Measurements from ENCODE around the gene FCGR1A.
"Not testable (repeated sequence)": the region's sequence is repeated elsewhere in the genome, so short reads cannot be mapped to it uniquely, and the experiment has no call there.

Gene FCGR1A

DNA sequence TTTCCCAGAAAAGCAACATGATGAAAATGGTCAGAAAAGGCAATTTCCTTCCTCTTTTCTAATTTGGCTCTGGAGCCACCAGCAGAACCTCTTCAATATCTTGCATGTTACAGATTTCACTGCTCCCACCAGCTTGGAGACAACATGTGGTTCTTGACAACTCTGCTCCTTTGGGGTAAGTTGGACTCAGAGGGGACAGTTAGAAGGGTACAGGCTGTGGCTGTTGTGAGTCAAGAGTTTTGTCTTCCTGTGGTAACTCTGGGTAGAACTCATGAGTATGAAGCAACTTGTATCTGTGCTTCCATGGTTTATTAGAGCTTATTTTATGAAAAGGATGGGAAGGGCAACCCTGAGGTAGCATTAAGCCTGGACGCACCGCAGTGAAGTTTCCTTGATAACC, at the start of gene FCGR1A:
Gene FCGR1A (plus strand): TSS at position 95 of the 400 bp plus-strand sequence. CDS start 50 bp downstream, at position 145.
- not testable (repeated sequence) for DNase-seq (ENCODE audit: low spot score)

DNA sequence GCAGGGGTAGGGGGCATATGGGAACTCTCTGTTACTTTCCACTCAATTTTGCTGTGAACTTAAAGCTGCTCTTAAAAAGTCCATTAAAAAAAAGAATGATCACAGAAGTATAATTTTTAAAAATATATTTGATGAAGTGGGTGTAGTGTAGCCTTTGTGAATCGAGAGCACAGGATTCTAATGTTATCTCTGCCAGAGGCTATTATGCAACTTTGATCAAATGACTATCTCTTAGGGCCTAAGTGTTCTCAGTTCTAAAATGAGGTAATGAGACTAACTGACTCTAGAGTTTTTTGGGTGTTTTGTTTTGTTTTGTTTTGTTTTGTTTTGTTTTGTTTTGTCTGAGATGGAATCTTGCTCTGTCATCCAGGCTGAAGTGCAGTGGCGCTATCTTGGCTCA, 49.7 kb upstream of the FCGR1A start:
- DNase-seq (ENCODE audit: low spot score): not testable (repeated sequence)

DNA sequence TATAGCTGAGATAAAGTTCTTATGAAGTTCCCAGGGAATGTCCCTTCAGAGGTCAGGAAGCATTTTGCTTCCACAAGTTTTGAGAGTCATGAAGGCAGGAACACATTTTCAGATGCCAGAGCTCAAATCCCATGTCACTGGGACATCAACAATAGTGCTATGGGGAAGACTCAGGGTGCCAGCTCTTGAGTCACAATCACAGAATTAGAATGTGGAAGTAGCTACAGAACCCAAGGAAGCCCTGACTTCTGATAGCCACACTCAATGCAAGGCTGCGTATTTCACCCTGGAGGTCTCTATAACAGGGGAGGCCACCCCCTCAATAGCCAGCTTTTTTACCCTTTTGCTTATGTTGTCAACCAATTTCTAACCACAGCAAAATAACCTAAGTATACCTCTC, 47.8 kb upstream of the FCGR1A start:
- DNase-seq (ENCODE audit: low spot score): not testable (repeated sequence)

DNA sequence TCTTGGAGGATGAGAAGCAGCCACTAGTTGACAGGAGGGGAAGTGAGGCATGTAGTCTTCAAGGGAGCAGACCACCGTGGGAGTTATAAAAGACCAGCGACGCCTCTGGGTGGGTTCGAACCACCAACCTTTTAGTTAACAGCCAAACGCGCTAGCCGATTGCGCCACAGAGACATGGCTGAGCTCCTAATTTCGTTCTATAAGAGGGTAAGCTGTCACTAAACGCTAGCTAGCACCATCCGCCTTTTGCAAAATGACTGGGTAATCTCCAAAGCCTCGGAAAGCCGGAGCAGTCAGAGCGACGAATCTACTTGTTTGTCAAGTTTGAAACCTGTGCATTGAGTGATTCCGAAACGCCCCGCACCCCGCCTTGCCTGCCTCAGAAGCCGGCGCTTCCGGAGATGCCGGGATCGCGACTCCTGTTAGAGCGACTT, 42.3 kb upstream of the FCGR1A start:
- DNase-seq (ENCODE audit: low spot score): not testable (repeated sequence)

DNA sequence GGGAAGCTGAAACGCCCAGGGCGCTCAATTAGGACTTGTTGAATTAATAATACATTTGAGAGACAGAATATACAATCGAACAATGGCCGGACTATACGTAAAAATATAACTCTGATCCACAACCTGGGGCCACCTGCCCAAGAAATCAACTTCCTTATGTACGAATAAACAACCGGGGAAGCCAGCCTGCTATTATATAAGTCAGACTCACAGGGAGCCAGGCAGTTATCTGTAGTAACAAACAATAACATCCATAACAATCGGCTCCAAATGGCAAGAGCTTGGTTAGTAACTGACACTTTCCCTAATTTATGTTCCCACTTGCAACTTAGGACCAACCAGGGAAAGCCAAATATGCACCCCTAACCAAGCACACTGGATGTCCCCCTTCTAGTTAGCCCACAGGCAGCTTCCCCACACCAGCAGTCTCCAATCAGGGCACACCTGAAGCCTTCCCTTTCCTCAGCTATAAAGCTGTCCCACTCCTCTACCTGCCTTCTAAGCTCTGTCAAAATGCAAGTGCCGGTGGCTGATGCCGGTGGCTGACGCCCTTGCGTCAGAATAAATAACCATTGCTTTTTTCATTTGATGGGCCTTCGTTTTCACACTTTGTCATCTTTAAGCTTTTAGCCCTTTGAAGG, 41.8 kb upstream of the FCGR1A start:
- not testable (repeated sequence) for DNase-seq (ENCODE audit: low spot score)

DNA sequence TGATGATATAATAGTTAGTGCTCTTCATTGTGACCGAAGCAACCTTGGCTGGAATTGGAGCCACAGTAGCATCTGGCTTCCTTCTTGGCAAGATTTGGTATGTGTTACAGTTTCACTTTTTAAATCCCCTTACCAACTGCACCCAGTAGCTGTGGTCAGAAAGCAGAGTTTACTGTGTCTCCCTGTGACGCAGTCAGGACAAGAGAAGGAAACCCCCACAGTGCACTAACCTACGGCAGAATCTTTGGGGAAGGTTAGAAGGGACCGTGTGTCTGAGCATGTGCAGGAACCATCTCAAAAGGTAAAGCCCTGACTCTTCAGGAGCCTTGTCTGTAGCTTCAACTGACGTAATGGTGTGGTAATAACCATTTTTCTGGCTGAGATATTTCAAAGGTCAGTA, 40.6 kb upstream of the FCGR1A start:
- not testable (repeated sequence) for DNase-seq (ENCODE audit: low spot score)

DNA sequence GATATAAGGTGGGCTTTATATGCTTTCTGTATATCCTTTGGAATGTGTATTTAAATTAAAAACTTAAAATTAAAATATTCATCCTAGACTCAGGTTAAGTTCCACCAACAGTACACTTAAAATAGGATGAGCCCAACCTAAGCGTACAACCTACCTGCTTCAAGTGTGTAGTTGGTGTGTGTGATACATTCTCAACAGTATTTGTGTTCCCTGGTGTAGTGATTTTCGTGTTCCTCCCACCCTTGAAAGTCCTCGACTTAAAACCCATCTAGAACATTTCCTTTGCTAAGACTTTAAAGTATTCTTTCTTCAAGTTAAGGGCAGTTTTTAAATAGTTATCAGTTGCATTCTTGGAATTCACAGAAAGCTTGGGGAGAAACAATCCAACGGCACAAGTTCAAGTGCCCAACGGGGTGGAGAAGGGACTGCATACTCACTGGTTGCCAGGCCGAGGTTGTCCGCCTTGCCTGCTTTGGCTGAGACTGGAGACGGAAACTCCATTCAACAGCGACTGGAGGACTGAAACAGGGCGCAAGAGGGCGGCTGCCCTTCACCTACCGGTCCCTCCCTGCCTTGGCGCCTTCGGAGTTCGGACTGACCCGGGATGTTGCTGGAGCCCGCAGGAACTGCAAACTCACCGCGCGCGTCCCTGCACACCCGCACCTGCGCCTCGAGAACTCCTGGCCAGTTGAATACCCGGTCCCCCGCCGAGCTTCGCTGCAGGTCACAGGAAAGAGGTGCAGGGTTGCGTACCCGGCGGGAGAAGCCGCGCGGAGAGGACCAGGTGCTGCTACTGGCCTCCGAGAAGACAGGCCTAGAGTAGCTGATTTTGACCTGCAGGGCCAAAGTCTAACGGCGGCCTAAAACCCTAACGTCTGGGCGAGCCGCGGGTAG, 35.8 kb upstream of the FCGR1A start:
- not testable (repeated sequence) for DNase-seq (ENCODE audit: low spot score)

DNA sequence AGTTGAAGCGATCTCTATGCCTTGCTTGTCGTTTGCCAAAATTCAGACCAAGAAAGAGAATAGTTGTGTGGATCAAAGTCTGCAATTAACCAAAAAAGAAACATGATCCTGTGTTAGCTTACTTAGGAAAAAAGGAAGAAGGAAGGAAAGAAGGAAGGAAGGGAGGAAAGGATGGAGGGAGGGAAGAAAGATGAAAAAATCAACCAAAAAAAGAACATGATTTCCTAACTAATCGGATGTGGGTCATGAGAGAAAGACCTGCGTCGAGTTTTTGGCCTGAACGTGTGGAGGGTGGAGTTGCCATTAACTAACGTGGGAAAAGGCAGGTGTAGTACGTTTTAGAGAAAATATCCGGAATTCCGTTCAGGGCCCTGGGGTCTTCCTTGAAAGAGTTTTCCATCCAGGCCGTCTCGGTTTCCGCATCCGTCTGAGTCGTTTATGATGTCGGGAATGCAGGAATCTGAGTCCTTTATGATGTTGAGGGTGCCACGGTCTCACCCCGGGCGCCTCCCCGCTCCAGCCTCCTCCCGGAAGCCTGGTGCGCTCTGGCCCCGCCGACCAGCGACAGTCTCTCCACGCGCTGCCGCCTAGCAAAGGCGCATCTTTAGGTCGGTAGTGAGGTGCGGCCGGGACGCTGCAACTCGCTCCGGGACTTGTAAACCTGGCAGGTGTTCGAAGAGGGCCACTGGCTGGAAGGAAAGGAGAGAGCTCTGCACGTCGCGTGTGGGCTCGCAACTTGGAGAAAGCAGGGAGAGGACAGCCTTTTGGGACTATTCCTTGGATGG, 34.9 kb upstream of the FCGR1A start:
- DNase-seq (ENCODE audit: low spot score): not testable (repeated sequence)

DNA sequence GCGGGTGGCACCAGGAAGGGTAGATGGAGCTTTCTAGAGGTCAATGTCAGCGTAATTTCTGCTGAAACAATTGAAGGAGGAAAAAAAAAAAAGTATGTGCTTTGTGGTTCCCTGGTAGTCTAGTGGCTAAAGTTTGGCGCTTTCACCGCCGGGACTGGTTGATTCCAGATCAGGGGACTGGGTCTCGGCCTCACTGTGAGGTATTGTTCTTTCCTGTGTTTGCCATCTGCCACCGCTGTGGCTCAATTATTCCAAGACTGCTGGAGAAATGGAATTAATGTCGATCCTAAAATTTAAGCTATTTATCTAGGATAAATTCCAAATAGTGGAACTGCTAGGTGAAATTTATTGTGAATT, 34.4 kb upstream of the FCGR1A start:
- DNase-seq (ENCODE audit: low spot score): not testable (repeated sequence)

DNA sequence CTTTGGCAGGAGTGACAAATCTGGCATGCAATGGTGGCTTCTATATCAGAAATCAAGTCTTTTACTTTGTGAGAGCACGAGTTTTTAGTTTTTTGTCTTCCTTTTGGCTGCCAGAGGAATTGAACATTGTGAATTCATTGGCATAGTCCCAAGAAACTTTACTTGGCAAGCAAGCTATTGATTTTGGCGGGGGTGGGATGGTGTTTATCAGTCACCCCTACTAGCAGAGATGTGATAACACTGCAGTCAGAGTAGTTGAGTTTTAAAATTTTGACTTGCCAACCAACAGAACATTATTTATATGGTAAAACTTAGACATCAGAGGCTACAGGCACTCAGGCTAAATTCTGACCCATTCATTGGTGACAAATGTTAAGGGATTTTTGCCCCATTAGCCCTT, 31.9 kb upstream of the FCGR1A start:
- DNase-seq (ENCODE audit: low spot score): not testable (repeated sequence)

DNA sequence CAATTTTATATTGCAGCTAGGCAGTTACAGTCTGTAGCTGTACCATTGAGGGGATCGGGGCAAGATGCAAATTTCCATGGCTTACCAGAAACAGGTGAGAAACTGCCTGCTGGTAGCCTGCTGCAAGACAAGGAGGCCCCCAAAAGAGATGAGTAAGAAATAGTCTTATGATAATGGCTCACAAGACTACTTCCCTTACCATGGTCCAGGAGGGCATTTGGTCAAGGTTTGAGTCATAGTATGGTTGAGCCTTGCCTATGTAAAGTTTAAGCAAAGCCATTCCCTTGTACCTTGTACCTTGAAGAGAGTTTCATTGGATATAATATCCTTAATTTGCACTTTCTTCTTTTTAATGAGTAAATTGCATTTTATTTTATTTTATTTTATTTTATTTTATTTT, 30.3 kb upstream of the FCGR1A start:
- DNase-seq (ENCODE audit: low spot score): not testable (repeated sequence)

DNA sequence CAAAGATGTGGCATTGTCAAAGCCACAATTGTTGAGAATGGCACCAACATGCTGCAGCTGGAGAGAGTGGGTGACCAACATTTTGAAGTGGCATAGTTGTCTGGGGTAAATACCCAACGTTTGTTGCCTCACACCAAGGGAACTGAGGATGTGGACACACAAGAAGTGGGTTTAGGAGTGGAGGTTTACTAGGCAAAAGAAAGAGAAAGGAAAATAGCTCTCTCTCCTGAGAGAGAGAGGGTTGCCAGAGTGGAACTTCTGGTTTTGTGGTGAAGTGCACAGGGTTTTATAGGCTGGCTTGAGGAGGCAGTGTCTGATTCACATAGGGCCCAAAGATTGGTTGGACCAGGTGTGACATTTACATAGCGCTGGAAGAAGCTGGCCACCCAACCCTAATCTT, 29.0 kb upstream of the FCGR1A start:
- not testable (repeated sequence) for DNase-seq (ENCODE audit: low spot score)

DNA sequence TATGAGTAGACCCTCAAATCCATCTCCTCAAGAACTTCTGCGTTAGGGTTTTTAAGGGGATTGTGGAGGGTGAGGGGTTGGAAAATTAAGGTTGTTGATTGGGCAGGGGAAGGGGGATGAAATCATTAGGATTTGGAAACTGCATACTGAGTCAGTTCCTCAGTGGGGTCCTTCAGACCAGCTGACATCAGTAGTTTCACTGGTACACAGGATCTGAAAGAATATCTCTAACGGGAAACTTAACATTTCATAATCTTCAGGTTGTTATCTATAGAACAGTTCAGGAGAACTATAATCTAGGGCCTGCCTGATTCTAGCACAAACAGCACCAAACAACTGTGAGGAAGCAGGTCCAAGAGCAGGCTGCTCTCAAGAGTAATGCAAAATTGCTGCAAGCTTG, 27.2 kb upstream of the FCGR1A start:
- DNase-seq (ENCODE audit: low spot score): not testable (repeated sequence)

DNA sequence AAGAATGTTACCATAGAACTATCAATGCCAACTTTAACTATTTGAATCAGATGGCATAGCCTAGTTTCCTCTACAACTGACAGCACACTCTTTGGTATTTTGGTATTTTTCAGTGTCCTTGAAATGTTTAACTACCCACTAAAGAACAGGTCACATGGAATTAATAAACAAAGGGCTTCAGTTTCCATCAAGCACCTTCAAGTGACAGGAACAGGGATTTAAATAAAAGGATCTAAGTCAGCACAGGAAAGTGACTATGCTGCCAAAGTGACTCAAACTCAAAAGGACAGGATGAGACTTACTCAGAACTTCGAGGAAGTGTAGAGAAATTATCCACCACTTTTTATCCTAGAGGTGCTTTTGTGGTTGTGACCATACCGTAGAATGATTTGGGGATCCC, 20.2 kb upstream of the FCGR1A start:
- not testable (repeated sequence) for DNase-seq (ENCODE audit: low spot score)

DNA sequence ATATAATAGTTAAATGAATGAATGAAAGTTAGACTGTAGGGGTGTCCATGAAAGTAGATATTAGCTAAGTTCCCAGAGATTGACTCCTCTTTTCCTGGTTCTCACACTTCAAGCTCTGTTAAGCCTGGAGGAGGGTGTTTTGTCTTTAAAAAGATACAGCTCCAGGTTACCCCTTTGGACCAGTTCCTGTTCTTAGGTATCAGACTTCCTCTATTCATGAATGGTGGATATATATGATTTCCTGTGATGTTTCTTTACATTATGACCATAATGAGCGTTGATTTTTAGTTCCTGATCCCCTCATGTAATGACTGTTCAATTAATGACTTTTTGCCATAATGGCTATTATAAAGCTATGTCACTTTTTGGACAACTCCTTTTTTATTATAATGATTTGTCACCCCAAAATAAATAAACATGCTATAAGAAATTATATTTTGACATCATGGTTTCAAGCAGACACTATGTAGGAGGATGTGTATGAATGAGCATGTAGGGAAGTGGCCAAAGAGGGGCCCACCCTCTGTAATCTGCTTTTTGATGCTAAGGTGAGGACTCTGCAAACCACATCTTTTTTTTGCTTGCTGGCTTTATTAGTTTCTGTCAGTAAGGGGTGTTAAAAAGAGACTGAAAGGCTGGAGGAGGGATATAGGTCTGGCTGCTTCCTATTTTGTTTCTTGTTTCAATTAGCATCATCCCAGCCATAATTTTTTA, 18.2 kb upstream of the FCGR1A start:
- not testable (repeated sequence) for DNase-seq (ENCODE audit: low spot score)

DNA sequence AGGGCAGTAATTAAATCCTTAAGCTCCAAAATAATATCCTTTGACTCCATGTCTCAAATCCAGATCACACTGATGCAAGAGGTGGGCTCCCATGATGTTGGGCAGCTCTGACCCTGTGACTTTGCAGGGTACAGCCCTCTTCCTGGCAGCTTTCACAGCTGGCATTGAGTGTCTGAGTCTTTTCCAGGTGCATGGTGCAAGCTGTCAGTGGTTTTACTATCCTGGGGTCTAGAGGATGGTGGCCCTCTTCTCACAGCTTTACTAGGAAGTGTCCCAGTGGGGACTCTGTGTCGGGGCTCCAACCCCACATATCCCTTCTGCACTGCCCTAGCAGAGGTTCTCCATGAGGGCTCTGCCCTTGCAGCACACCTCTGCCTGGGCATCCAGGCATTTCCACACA, 16.3 kb upstream of the FCGR1A start:
- DNase-seq (ENCODE audit: low spot score): not testable (repeated sequence)

DNA sequence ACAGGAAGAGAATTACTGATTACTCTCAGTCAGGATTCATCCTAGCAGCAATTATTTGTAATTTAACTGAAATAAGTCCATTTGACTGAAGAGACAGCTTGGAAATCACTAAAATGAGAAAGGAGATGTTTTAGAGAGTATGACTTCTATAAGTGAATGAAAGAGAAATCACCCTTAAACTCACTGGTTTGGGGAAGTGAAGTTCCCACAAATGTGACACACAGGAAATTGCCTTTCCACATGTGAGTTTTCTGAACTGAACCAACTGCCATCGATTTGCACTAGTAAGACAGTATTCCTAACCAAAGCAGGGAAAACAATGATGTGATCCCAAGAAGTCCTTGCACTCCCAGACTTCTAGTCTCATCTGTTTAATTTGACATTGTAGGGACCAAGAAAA, 13.3 kb upstream of the FCGR1A start:
- not testable (repeated sequence) for DNase-seq (ENCODE audit: low spot score)

DNA sequence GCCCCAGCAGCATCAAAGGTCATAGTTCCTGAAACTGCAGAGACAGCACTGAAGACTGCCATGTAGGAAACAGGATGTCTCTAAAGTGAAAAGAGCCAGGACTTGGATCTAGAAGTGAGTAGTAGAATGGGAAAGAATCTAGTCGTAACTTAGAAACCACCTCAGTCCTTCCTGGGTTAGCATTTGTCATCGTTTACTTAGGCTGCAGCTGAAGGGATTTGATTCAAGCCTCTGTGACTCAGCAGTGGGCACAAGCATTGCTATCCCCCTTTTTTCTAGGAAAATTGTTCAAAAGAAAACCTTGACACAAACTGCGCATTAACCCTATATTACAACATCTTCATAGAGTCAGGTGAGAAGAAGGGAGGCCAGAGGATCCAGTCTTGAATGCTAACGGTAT, 11.8 kb upstream of the FCGR1A start:
- not testable (repeated sequence) for DNase-seq (ENCODE audit: low spot score)

DNA sequence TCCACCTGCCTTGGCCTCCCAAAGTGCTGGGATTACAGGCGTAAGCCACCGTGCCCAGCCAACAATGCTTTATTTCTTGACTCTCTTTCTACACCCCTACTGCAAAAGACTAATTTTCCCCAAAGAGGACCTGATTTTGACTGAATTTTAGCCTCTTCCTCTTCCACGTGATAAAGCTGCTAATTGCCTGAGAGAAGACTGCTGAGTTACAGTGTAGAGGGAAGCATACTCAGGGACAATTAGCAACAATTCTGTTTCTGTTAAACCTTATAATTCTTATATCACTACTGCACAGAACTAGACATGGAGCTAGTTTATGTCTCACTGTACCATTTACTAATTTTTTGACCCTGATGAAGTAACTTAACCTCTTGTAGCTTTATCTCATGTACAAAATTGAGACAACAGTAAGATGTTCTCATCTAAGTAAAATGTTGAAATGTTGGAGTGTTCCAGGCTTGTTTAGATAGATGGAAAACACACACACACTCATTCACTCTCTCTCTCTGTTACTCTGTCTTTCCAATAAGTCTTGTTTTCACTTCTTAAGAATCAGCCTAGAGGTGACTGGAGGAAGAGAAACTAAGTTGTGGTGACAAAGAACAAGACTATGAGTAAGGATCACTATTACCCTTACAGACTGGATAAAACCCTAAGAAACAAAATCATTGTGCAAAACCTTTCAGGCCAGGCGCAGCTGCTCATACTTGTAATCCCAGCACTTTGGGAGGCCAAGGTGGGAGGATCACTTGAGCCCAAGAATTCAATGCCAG, 10.7 kb upstream of the FCGR1A start:
- not testable (repeated sequence) for DNase-seq (ENCODE audit: low spot score)

DNA sequence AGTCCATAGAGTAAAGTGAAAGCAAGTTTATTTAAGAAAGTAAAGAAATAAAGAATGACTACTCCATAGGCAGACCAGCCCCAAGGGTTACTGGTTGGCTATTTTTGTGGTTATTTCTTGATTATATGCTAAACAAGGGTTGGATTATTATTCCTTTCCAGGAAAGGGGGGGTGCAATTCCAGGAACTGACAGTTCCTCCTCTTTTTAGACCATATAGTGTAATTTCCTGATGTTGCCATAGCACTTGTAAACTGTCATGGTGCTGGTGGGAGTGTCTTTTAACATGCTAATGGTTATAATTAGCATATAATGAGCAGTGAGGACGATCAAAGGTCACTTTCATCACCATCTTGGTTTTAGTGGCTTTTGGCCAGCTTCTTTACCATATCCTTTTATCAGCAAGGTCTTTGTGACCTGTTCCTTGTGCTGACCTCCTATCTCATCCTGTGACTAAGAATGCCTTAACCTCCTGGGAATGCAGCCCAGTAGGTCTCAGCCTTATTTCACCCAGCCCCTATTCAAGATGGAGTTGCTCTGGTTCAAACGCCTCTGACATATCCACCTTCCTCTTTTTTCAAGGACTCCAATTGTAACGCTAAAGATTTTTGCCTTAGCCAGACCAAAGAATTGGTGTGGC, 6.9 kb upstream of the FCGR1A start:
- not testable (repeated sequence) for DNase-seq (ENCODE audit: low spot score)
